ENCODE results near the gene NCK1. TPM values are rescaled to one million over a fixed set of nuclear protein-coding genes. Genes with fewer than 3 reads are reported as not detected.

The NCK1 gene
- total RNA-seq, 1 experiment from 2014 or later, result 25.6 TPM

- POLR2A ChIA-PET, result interaction anchor here (1.3 kb wide), 1 partner anchor 19 kb away, joined by 5 read pairs; the partner anchor contains the start of gene NCK1
- Histone ChIP-seq H2AFZ (ENCODE audit: low read depth, low read length, poor library complexity, severe bottlenecking) (no peak overlapping the region), H3K36me3 (ENCODE audit: control insufficient read depth in 1 of 2, insufficient read depth in 2 of 2, low read length in 2 of 2) (no peaks in the 10 kb centered on the region), H3K27me3 (ENCODE audit: insufficient read depth, low read length) (no peaks in the 10 kb centered on the region), H3K4me1 (ENCODE audit: control insufficient read depth in 1 of 2, insufficient read depth in 2 of 2, low read length in 2 of 2) (peaks cover 0 to 11% of the 10 kb centered on the region in 2 experiments; a peak in 2 of 4 replicates), H3K9me2 (ENCODE audit: insufficient read depth) (no peaks in the 10 kb centered on the region), H3K9ac (ENCODE audit: low read length) (no peak overlapping the region), H3K9me3 (ENCODE audit: control insufficient read depth in 1 of 2, insufficient read depth in 1 of 2, low read depth in 1 of 2, low read length in 2 of 2) (no peaks in the 10 kb centered on the region), H3K4me3 (replicated peaks in 1 of 2; ENCODE audit: low read depth in 1 of 2, low read length in 2 of 2) (no peak overlapping the region), H3K27ac (ENCODE audit: low read depth, low read length) (no peak overlapping the region), H4K20me1 (ENCODE audit: insufficient read depth) (no peaks in the 10 kb centered on the region), H3K79me2 (ENCODE audit: insufficient read depth, low read length) (no peaks in the 10 kb centered on the region), H3K4me2 (ENCODE audit: low read length) (no peak overlapping the region)
- DNase-seq (ENCODE audit: low read depth, low spot score) (no peak), ATAC-seq (no peak)
- no TSS peak for BruUV-seq (replicated peaks)
- RAD21 ChIA-PET (ENCODE audit: low non-redundant PET in 1 of 2, low total read pairs in 2 of 2, uncharacterized antibody in 2 of 2, unreplicated experiment in 2 of 2), result no interaction called here
- intact Hi-C loops (cut with micrococcal nuclease), result no loop called here
- CTCF ChIA-PET, result no interaction called here
- TF ChIP-seq SP1 (IDR thresholded peaks at IDR 0.05; ENCODE audit: low read depth), result no peak
- no peak for TF ChIP-seq ELF1 (IDR thresholded peaks at IDR 0.05; ENCODE audit: borderline replicate concordance, low read depth)
- TF ChIP-seq EZH2phosphoT487 (IDR thresholded peaks at IDR 0.05; ENCODE audit: borderline replicate concordance), result no peak
- no peak for TF ChIP-seq YY1 (IDR thresholded peaks at IDR 0.05; ENCODE audit: extremely low read depth, insufficient replicate concordance, low read depth, low read length)
- no peak for TF ChIP-seq FOSL1 (IDR thresholded peaks at IDR 0.05; ENCODE audit: low read depth)
- no peak for TF ChIP-seq ZNF274 (IDR thresholded peaks at IDR 0.05; ENCODE audit: low read depth, low read length)
- TF ChIP-seq, protein P1, sequence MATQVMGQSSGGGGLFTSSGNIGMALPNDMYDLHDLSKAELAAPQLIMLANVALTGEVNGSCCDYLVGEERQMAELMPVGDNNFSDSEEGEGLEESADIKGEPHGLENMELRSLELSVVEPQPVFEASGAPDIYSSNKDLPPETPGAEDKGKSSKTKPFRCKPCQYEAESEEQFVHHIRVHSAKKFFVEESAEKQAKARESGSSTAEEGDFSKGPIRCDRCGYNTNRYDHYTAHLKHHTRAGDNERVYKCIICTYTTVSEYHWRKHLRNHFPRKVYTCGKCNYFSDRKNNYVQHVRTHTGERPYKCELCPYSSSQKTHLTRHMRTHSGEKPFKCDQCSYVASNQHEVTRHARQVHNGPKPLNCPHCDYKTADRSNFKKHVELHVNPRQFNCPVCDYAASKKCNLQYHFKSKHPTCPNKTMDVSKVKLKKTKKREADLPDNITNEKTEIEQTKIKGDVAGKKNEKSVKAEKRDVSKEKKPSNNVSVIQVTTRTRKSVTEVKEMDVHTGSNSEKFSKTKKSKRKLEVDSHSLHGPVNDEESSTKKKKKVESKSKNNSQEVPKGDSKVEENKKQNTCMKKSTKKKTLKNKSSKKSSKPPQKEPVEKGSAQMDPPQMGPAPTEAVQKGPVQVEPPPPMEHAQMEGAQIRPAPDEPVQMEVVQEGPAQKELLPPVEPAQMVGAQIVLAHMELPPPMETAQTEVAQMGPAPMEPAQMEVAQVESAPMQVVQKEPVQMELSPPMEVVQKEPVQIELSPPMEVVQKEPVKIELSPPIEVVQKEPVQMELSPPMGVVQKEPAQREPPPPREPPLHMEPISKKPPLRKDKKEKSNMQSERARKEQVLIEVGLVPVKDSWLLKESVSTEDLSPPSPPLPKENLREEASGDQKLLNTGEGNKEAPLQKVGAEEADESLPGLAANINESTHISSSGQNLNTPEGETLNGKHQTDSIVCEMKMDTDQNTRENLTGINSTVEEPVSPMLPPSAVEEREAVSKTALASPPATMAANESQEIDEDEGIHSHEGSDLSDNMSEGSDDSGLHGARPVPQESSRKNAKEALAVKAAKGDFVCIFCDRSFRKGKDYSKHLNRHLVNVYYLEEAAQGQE (IDR thresholded peaks at IDR 0.05; ENCODE audit: low read depth), result no peak
These were observed 19.7 kb upstream of the NCK1 start for GRCh38 chr3:136842294-136842693.
